Fibroblast of skin of right quadriceps (primary cell): ENCODE results near the gene SERTAD1.
A peak's percentile ranks its signal among the peaks of the same experiment; 100 is the strongest.
"Not testable (repeated sequence)": the region's sequence is repeated elsewhere in the genome, so short reads cannot be mapped to it uniquely, and the experiment has no call there.

Experiments
- DNase-seq: peaks from one replicate; pipeline ENCODE4 v3.0.0-alpha.2; 2013

SERTAD1 gene

DNA sequence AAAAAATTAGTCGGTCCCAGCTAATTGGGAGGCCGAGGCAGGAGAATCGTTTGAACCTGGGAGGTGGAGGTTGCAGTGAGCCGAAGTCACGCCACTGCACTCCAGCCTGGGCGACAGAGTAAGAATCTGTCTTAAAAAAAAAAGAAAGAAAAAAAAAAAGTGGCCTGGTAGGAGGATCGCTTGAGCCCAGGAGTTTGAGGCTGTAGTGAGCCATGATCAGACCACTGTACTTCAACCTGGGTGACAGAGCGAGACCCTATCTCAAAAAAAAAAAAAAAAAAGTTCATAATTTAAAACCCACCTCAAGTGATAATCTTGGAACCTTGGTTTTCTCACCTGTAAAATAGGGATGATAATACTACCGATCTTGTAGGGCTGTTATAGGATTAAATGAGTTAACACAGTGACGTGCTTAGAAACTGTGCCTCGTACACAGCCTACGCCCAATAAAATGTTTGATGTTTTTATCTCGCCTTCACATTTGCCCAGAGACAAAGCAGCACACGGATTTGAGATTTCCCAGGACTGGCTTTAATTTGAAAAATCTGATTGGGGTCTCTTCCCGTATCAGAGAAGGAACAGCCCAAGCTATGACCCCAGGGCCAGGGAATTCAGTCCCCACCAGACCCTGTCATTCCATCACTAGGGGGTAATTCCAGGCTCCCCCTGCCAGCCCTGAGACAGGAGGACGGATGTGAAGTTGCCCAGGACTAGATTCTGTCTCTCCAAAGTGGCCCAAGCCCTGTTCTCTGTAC, 3.6 kb downstream of the SERTAD1 start:
- DNase-seq, result no peak

DNA sequence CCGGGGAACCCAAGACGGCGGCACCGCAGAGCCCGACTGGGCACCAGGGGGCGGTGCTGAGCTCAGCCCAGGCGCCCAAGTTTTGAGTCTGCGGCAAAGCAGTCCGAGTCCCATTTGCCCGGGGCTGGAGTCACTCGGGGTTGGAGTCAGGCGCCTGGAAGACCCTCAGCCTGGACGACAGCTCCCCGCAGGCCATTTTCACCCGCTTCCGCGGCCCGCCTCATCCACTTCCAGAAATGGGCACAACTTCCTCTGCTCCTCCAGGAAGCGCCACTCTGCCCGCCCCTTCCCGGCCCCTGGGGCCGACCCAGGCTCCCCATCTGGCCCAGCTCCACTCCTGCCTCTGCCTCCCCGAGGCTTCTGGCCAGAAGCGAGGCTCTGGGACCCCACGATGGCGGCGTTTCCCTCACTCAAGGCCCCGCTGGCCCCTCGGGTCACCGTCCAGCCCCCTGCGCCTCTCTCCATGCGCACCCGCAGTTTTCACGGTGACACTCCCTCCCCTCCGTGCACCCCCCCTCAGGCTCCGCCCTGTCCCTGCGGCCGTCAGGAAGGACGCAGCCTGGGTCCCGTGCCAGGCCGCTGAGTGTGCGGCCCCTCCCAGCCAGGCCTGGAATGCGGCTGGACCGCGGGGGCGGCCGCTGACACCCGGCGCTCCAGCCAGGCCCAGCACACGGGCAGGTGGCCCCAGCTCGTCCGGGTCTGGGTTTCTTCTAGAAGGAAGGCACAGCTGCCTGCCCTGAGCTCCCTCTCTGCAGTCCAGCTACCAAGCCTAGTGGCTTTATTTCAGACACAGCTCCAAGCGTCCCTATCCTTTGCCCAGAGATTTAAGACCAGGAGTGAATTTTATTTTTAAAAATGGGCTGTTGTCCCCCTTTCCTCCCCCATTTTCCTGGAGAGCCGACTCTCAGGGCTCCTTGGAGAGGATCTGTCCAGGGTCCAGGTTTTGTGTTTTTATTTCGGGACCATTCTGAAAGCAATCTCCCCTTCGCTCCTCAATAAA, 4.7 kb downstream of the SERTAD1 start:
- peak; percentile 83 for DNase-seq

- DNase-seq, result no peak
Measured at GRCh38 chr19:40420451-40420765, 5.4 kb downstream of the SERTAD1 start.

GRCh38 chr19:40419780-40420179, 6.0 kb downstream of the SERTAD1 start:
- no peak for DNase-seq

- no peak for DNase-seq
Measured at GRCh38 chr19:40419066-40419612, 6.7 kb downstream of the SERTAD1 start.

GRCh38 chr19:40418040-40418439, 7.8 kb downstream of the SERTAD1 start:
- no peak for DNase-seq

DNA sequence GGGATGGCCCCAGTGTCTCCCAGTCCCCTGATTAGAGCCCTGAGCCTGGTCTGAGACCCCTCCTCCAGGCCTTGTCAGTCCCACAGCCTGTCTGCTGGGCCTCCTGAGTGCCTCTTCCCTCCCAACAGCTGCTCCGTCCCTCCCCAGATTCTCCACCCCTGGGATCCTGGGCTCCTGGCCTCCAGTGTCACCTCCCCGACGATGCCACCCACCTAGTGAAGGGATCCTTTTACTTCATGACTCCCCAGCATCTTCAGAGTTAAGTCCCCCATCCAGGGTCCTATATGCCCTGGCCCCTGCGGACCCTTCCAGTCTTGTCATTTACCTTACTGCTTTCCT, 8.2 kb downstream of the SERTAD1 start:
- no peak for DNase-seq

DNA sequence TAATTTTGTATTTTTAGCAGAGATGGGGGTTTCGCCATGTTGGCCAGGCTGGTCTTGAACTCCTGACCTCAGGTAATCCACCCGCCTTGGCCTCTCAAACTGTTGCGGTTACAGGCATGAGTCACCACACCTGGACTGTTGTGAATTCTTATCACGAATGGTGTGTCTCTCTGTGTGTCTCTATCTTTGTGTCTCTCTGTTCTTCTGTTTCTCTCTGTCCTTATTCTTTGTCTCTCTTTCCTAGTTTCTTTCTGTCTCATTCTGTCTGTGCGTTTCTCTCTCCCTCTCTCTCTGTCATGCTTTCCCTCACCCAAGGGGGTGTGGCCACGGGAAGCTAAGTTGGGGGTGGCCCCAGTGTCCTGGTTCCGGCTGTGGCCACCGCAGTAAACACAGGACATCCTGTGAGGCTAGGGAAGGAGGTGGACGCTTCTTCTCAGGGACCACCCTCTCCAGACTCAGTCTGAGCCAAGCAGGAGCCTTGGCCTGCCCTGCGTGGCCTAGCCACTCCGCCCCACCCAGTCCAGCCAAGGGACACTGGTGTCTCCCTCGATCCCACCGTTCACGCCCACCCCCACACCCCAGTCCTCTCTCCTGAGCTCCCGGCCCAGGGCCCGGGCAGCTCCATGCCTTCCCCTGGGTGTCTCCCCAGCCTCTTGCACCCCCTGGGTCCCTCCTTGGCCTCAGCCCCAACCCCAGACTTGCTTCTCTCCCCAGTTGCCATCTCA, 8.7 kb downstream of the SERTAD1 start:
- peak; percentile 43 for DNase-seq

DNA sequence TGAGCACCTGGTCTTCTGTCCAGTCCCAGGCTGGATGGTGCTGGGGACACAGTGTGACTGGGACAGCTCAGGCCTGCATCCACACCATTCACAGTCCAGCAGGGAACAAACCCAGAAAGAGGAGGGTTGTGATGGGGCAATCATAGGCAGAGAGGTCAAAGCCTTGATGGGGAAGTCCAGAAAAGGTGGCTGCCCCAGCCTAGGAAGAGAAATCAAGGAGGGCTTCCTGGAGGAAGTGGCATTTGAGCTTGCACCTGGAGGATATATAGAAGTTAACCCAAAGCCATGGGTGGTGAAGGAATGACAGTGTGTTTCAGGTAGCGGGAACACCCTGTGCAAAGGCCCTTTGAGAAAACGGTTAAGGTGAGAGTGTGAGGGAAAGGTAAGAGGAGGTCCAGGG, 10.0 kb downstream of the SERTAD1 start:
- DNase-seq, result no peak

DNA sequence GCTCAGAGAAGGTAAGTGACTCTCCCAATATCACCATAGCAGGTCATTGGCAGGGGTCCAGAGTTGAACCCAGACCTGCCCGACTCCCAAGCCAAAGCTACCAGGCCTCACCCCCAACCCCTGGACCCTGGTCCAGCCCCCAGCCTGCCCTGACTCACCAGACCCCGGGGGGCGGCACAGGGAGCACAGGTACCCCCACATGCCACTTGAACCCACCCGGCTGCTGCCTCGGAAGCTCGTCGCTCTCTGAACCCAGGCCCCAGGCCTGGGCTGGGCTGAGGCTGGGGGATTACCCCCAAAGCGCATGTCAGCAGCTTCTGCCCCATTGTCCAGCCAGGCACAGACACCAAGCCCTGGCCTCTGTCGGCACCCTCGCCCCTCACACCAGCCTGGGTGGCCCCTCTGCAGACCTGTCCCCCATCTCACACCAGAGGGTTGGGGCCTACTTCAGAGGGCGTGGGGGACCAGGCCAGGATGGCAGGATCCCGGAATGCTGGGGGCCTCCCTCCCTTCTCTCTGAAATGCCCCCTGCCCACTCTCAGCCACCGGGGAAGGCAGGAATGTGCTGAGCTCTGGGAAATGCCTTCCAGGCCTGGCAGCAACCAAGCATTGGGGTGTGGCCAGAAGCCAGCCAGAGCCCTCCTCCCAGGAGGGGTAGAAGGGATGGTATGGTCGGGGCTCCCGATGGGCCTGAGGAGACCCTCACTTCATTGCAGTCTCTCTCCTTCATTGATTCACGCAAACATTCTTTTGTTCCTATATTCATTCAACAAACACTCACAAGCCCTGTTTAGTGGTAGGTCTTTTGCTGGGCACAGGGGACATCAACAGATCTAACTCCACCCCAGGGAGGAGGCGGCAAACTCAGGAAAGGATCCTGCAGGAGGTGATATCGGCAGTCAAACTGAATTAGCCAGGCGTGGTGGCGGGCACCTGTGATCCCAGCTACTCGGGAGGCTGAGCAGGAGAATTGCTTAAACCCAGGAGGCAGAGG, 11.0 kb downstream of the SERTAD1 start:
- DNase-seq, result no peak

GRCh38 chr19:40413291-40413845, 12.4 kb downstream of the SERTAD1 start, which contains the start of gene PRX:
TSS of gene PRX (minus strand) at chr19:40413378. CDS start at chr19:40407932, 5,446 bp downstream.
- DNase-seq, result no peak

- no peak for DNase-seq
Measured at GRCh38 chr19:40412866-40413265, 12.9 kb downstream of the SERTAD1 start.

- DNase-seq, result no peak
Measured at GRCh38 chr19:40411958-40412499, 13.8 kb downstream of the SERTAD1 start.

DNA sequence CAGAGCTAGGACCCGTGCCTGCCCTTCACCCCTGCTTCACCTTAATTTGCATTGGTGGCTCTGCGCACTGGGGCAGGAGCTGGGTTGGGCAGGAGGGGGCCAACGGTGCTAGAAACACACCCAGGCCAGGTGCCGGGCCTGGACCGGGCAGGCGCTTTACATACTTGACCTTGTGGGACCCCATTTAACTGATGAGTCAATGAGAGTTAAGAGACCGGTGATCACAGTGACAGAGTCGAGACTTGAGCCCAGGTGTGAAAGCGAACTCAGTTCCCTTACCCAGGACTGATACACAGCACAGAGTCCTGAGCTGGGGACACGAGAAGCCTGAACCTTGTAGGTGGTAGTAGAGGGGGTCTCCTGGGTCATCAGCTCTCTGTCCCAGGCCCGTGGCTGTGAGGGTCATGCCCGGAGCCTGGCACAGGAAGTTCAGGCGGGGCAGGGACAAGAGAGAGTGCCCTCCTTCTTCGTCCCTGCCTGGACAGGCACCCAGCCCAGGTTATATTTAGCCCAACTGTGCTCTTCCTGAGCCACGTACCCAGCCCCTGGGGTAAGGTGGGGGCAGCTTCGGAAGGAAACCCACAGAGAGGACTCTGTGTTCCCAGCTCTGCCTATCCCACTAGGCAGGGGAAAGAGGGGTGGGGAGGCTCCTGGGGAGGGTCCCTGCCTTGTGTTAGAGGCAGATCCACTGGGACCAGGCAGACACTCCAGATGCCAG, 14.5 kb downstream of the SERTAD1 start:
- no peak for DNase-seq

DNA sequence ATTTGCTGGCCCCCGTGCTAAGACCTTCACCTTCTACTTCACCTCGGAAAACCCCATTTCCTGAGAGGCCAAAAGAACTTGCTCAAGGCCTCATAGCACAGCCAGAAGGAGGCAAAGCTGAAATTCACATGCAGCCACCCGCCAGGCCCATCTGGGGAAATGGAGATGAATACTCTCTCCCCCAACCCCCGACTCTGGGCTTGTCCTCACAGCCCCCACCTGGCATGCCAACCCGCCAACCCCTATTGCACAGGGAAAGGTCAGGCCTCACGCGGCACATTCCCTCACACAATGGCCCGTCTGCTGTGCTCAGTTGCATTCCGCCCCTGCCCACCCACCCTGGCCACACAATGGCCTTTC, 15.8 kb downstream of the SERTAD1 start:
- DNase-seq, result no peak

DNA sequence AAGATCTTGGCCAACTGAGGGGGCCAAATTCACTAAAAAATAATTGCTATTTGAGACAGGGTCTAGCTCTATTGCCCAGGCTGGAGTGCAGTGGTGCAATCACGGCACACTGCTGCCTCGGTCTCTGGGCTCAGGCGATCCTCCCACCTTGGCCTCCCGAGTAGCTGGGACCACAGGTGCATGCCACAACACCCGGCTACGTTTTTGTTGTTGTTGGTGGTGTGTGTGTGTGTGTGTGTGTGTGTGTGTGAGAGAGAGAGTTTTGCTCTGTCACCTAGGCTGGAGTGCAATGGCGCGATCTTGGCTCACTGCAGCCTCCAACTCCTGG, 17.2 kb downstream of the SERTAD1 start:
- DNase-seq, result not testable (repeated sequence)

- DNase-seq, result no peak
Measured at GRCh38 chr19:40407714-40408597, 17.8 kb downstream of the SERTAD1 start.

DNA sequence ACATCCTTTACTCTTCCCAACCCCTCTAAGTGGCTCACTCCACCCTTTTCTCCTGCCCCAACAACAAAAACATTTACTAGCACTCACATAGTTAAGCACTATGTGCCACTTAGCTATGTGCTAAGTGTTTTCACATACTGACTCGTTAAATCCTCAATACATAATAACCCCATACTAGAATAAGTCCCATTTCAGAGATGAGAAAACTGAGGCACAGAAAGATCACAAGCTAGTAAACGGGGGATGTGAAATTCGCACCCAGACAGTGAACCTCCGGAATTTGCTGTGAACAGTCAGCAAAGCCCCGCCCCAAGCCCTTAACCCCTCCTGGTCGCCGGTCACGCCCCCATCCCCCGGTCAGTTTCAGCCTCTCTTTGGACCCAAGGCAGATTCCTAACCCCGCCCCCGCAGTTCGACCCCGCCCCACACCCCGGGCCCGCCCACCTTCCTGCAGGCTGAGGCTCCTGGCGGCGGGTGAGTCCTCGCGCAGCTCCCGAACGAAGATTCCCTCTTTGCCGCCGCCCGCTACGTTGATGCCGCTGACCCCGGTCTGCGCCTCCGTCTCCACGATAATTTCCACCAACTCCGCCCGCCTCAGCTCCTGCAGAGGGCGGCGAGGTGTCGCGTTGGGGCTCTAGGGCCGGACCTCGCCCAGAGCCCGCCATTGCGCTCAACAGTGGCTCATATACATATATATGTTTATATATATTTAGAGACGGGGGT, 22.4 kb downstream of the SERTAD1 start:
- DNase-seq, result peak; percentile 83

DNA sequence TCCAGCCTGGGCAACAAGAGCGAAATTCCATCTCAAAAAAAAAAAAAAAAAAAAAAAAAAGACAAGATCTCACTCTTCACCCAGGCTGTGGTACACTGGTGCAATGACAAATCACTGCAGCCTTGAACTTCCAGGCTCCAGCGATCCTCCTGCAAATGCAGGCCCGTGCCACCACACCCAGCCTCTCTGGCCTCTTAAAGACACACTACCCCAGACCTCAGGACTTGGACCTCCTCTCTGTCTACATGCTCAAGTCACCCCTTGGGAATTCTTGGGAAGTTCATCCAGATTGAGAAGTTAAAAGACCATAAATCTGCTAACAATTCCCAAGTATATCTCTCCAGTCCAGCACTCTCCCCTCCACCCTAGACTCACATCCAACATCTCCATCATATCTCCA, 25.2 kb downstream of the SERTAD1 start:
- peak; percentile 15 for DNase-seq
